NCI-H510A (cell line): ENCODE data around the gene ECE1.
"Not testable (repeated sequence)": the region's sequence is repeated elsewhere in the genome, so short reads cannot be mapped to it uniquely, and the experiment has no call there.

Source experiments
- DNase-seq: peaks from one replicate; lab custom pipeline; 2025; lab: John Stamatoyannopoulos, UW

The ECE1 gene

GRCh38 chr1:21292503-21292983 lies 2.3 kb upstream of the ECE1 start:
- no peak for DNase-seq

- no peak for DNase-seq
Observed at GRCh38 chr1:21291964-21292363, 1.7 kb upstream of the ECE1 start.

- no peak for DNase-seq
Observed at GRCh38 chr1:21291184-21291583, 921 bp upstream of the ECE1 start.

DNA sequence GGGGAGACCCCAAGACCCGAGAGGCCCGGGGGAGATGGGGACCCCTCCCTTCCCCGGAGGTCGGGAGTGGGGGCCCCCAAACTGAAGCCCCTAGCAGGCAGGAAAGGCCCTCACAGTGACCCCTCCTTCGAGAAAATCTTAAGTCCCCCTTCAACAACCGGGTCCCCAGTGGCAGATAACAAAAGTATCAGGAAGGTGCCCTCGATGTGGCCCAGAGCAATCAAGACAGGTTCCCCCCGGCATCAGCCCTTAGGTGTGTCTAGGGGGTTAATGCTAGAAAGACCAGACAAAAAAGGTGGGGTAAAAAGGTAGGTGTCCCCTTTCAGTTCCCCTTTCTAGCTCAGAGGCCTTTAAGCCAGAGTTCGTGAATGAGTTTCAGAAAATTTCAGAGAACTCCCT lies 282 bp upstream of the ECE1 start:
- DNase-seq = no peak

DNA sequence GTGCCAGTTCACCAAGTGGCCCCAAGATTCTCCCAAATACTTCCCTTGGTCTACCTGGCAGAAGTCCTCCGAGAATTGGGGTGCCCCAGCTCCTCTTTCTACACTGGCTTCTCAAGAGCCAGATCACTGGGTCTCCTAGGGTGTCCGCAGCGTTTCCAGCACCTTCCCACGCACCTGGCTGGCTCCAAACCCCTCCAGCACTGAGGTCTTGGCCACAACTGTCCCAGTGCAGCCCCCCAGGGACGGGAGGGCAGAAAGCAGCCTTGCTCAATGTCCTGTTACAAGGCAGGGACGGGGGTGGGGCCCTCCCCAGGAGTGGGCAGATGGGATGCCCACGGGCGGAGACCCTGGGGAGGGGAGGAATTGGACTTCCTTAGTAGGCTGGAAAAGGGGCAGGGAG lies 1.1 kb downstream of the ECE1 start:
- DNase-seq = no peak

DNA sequence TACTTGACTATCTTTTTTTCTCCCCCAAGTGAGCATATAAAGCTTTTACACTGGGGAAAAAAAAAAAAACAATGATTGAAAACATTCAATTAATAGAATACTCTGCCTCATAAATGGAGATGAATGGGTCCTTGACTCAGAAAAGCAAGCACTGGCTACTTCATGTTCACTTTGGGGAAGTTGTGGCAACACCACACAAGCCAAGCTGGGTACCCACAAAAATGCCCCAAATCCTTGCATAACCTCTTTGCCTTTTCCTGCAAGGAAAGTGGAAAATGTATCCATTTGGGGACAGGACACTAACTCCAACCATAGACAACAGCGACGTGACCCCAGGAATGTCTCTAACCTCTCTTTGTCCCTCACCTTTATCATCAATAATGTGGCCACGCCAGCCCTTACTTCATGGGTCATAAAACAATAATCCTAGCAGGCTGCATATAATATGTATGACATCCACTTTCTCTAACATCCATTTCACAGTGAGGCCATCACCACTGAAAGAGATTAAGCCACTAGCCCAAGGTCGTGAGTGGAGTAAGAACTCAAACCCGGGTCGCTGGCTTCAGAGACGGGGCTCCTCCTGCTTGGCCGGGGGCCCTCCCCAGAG lies 2.3 kb downstream of the ECE1 start:
- DNase-seq = no peak

DNA sequence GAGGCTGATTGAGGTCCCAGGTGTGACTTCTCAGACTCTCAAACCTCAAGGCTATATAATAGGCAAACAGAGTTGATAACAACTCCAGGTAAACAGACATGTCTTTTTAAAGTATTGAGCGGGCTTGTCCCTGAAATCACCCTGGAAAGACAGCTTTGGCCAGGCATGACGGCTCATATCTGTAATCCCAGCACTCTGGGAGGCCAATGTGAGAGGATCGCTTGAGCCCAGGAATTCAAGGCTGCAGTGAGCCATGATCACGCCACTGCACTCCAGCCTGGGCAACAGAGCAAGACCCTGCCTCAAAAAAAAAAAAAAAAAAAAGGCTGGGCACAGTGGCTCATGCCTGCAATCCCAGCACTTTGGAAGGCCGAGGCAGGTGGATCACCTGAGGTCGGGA lies 4.9 kb downstream of the ECE1 start:
- not testable (repeated sequence) for DNase-seq

GRCh38 chr1:21285055-21285372 lies 5.2 kb downstream of the ECE1 start:
- DNase-seq = no peak

DNA sequence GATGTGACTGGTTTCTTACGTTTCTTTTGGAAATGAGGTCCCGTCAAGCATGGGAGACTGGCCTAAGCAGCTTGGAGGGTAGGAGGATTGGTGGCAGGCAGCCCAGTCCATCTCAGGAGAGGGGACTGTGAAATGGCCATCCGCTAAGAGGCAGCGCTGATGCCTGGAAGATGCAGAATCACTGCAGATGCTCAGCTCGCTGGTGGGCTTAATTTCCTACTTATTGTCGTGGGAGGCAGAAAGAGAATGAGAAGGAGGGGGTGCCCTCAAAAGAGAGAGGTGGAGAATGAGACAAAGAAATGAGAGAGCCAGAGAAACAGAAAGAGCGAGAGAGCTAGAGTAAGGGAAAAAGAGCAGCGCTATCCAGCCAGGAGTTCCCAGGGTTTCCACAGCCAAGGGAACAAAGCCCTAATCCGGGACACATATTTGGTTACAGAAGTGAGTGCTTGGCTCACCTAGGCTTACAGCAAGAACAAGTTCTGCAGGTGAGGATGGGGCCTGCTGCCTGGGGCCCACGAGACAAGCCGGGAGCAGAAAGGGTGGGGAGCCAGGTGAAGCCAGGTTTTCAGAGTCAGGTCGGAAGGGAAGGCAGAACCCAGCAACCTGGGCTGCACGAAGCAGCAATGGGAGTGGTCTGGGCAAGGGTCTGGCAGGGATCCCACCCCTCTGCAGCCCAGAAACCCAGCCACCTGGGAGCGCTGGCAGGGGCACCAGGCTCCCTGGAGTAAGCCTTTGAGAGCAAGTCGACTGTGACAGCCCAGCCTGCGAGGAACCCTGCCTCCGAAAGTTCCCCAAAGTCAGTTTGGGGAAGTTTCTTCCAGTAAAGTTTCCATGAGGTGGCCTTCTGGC lies 5.8 kb downstream of the ECE1 start:
- no peak for DNase-seq

DNA sequence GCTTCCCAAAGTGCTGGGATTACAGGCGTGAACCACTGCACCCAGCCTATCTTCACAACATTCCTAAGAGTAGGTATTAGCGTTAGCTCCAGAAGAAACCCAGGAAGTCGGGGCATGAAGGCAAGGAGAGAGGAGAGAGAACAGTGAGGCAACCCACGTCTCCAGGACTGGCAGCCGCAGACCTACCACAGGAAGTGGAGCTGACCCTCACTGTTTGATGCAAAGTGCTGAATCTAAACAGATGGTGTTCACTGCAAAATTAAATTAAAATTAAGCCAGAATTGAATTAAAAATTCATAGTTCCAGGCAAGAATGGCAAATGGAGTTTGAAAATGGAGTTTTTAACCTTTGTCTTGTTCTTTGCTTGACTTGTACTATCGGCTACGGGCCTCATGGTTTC lies 6.7 kb downstream of the ECE1 start:
- DNase-seq = no peak

DNA sequence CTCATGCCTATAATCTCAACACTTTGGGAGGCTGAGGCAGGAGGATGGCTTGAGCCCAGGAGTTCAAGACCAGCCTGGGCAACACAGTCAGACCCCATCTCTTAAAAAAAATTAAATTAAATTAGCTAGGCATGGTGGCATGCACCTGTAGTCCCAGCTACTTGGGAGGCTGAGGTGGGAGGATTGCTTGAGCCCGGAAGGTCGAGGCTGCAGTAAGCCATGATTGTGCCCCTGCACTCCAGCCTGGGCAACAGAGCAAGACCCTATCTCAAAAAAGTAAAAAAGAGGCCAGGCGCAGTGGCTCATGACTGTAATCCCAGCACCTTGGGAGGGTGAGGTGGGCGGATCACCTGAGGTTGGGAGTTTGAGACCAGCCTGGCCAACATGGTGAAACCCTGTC lies 8.2 kb downstream of the ECE1 start:
- DNase-seq = not testable (repeated sequence)

DNA sequence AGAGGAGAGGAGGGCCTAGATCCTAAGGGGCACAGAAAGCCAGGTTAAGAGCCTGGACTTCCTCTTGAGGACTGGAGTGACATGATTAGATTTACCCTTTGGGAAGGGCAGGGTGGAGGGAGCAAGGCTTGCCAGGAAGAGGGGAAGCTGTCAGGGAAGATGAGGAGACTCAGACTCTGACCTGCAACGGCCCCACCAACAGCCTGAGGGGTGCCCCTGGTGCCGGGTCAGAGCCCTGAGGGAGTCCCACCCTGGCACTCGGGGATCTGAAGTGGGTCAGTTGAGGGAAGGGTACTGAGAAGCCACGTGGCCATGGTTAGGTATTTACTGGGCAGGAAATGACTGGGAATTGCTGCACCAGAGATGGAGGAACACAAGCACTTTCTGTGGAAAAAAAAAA lies 9.8 kb downstream of the ECE1 start:
- no peak for DNase-seq

GRCh38 chr1:21280011-21280471 lies 10.2 kb downstream of the ECE1 start:
- DNase-seq = no peak

DNA sequence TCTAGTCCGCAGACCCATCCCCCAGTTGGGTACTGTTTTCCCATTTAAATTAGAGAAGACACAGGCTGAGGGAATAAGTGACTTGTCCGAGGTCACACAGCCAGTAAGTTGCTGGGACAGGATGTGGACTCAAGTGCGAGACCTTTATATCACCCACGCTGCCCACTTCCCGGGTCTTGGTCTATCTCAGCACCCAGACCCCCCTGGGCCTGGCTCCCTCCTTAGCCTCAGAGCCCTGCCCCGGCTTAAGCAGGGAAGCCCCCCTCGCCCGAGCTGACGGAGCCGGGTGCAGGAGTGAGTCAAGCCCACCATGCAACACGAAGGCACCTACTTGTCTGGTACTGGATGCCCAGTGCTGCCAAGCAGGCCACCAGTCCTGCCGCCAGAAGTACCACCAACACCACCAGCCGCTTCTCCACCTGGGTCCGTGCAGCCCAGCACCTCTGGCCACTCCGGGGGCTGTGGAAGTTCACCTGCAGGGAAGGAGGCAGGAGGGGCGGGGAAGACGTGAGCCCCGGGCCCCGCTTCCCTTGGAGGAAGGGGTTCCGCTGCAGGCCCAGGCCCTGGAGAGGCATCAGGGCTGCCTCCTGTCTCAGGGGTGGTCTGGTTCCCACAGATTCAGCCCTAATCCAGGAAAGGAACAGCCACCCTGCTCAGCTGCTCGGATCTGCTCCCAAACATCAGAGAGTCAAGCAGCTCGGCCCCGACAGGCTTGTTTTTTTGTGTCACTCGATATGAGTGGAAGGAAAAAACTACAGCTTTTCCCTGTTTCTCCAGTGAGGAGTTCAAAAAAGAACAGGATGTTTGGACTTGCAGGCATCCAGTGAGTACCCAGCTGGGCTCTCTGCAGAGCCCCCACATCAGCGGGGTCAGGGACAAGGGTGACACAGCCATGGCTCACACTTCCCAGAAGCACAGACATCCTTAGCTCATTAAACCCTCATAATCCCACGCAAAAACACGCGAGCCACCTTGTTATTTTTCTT lies 11.1 kb downstream of the ECE1 start:
- no peak for DNase-seq

DNA sequence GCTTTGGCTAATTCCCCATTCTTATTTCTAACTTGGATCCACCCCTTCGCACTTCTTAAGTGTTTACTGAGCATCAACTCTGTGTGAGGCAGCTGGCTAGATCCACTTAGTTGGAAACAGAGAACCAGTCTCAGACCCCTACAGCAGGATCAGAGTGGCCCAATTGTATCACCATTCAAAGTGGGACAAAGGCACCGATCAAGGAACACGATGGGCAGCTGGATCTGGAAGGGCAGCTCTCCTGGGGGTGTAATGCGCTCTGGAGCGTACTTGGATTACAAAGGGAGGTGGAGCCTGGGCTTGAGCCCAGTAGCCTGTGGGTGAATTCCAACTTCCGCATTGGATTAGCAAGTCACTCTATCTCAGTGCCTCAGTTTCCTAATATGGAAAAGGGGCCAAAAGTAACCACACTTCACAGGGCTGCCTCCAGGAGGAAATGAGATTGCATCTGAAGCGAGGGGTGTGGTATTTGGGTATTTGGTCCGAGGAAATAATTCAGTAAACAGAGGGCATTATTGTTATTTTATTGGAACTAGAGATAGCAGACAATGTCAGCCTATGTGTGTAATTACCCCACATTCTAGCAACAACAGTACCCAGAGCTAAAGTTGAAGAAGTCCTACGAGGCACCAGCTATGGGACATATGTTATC lies 11.9 kb downstream of the ECE1 start:
- DNase-seq = peak; percentile 47

DNA sequence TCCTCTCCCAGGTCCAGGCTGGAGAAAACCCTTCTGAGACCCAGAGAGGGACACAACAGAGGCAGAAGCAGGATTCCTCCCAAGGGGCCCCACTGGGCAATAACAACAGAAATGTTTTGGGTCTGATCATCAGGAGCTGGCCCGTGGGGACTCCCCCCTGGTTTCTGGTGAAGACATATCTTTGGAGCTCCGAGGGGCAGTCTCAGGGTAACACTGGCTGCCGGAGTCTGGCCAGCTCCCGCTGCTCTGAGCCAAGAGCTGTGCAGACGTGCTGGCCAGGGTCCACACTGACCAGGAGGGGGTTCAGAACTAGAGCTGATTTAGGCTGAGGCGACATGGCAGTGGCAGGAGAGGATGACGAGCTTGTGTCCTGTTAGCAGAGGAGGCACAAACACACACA lies 13.1 kb downstream of the ECE1 start:
- no peak for DNase-seq

DNA sequence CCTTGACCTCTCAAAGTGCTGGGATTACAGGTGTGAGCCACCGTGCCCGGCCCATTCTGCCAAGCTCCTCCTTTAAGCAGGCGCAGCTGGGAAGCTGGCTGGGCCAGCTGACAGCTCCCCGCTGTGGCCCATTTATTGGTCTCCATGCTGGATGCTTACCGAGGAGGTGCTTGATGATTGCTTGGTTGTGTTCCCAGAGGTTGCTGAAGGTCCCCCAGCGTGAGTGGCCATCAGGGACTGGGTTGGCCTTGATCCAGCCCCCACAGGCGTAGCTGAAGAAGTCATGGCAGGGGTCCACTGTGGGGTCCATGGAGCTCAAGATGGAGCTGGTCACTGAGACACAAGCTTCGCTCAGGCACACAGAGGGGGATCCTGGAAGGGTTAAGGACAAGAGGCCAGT lies 17.7 kb downstream of the ECE1 start:
- DNase-seq = no peak

DNA sequence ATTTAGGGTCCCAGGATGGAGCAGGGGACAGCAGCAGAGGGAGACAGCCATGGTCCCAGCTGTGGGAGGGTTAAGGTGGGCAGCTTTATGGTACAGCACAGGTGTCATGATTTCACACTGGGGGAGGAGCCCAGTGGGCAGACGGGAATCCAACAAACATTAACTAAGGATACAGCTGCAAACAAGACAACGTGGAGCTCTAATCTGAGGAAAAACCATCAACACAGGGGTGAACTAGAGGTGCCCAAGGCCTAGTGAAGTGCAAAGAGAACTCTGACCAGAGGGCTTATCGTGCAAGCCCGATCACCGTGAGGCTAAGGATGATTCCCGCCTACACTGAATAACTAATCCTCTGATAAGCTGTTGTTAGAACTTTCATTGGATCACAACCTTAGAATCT lies 18.7 kb downstream of the ECE1 start:
- no peak for DNase-seq

GRCh38 chr1:21270086-21270689 lies 20.1 kb downstream of the ECE1 start:
- no peak for DNase-seq

- no peak for DNase-seq
Observed at GRCh38 chr1:21269461-21270085, 20.7 kb downstream of the ECE1 start.
